ENCODE results near the gene RGMA. TPM values are rescaled to one million over a fixed set of nuclear protein-coding genes. Genes with fewer than 3 reads are reported as not detected.

The RGMA gene
- total RNA-seq, 1 experiment from 2014 or later, result 5.5 TPM

- Histone ChIP-seq H3K27ac (ENCODE audit: low read depth, low read length) (no peak overlapping the region), H3K4me2 (ENCODE audit: low read length) (no peak overlapping the region), H3K36me3 (ENCODE audit: control insufficient read depth in 1 of 2, insufficient read depth in 2 of 2, low read length in 2 of 2) (peaks cover 66 to 80% of the 10 kb centered on the region in 2 experiments), H3K9ac (ENCODE audit: low read length) (no peak overlapping the region), H3K4me1 (ENCODE audit: control insufficient read depth in 1 of 2, insufficient read depth in 2 of 2, low read length in 2 of 2) (no peaks in the 10 kb centered on the region), H3K9me2 (ENCODE audit: insufficient read depth) (no peaks in the 10 kb centered on the region), H3K79me2 (ENCODE audit: insufficient read depth, low read length) (peaks cover 42% of the 10 kb centered on the region; the same call in 1 of the 2 replicates), H3K4me3 (replicated peaks in 1 of 2; ENCODE audit: low read depth in 1 of 2, low read length in 2 of 2) (no peak overlapping the region), H4K20me1 (ENCODE audit: insufficient read depth) (no peaks in the 10 kb centered on the region), H3K9me3 (ENCODE audit: control insufficient read depth in 1 of 2, insufficient read depth in 1 of 2, low read depth in 1 of 2, low read length in 2 of 2) (no peaks in the 10 kb centered on the region), H2AFZ (ENCODE audit: low read depth, low read length, poor library complexity, severe bottlenecking) (no peak overlapping the region), H3K27me3 (ENCODE audit: insufficient read depth, low read length) (no peaks in the 10 kb centered on the region)
- intact Hi-C loops (cut with micrococcal nuclease), result no loop called here
- ATAC-seq (no peak), DNase-seq (ENCODE audit: low read depth, low spot score) (no peak)
- ChIA-PET POLR2A (no interaction called here), RAD21 (ENCODE audit: low non-redundant PET in 1 of 2, low total read pairs in 2 of 2, uncharacterized antibody in 2 of 2, unreplicated experiment in 2 of 2) (no interaction called here), CTCF (no interaction called here)
- no peak for TF ChIP-seq EZH2phosphoT487 (IDR thresholded peaks at IDR 0.05; ENCODE audit: borderline replicate concordance)
- TF ChIP-seq CBX3 (IDR thresholded peaks at IDR 0.05; ENCODE audit: low read depth), result no peak
- no peak for TF ChIP-seq TCF7L2 (IDR thresholded peaks at IDR 0.05; ENCODE audit: borderline replicate concordance, extremely low read depth, insufficient read depth, insufficient read length)
- no peak for TF ChIP-seq MAX (IDR thresholded peaks at IDR 0.05)
- TF ChIP-seq RAD21 (IDR thresholded peaks at IDR 0.05; ENCODE audit: low read depth), result no peak
- no peak for TF ChIP-seq POLR2AphosphoS5 (IDR thresholded peaks at IDR 0.05; ENCODE audit: low read depth, low read length)
- no peak for TF ChIP-seq POLR2A (IDR thresholded peaks at IDR 0.05; ENCODE audit: borderline replicate concordance, extremely low read depth, insufficient read depth, insufficient read length)
- no peak for TF ChIP-seq ZBTB33 (IDR thresholded peaks at IDR 0.05; ENCODE audit: extremely low read depth, insufficient replicate concordance, low read length)
- no peak for TF ChIP-seq REST (IDR thresholded peaks at IDR 0.05; ENCODE audit: low read depth)
- no peak for TF ChIP-seq ZFX (IDR thresholded peaks at IDR 0.05)
- TF ChIP-seq ATF3 (IDR thresholded peaks at IDR 0.05), result no peak
- TF ChIP-seq EGR1 (IDR thresholded peaks at IDR 0.05; ENCODE audit: low read depth), result no peak
- no peak for TF ChIP-seq JUND (IDR thresholded peaks at IDR 0.05)
- no peak for TF ChIP-seq SRF (IDR thresholded peaks at IDR 0.05; ENCODE audit: low read depth)
- TF ChIP-seq ELF1 (IDR thresholded peaks at IDR 0.05; ENCODE audit: borderline replicate concordance, low read depth), result no peak
- no peak for TF ChIP-seq CTCF (IDR thresholded peaks at IDR 0.05 in 2 of 3, conservative IDR thresholded peaks at IDR 0.05 in 1 of 3; ENCODE audit: borderline replicate concordance in 1 of 3, insufficient read depth in 1 of 3, low read depth in 2 of 3, low read length in 2 of 3)
- TF ChIP-seq SIN3A (IDR thresholded peaks at IDR 0.05; ENCODE audit: low read depth), result no peak
- no peak for TF ChIP-seq SP1 (IDR thresholded peaks at IDR 0.05; ENCODE audit: low read depth)
- TF ChIP-seq CEBPB (IDR thresholded peaks at IDR 0.05; ENCODE audit: low read depth), result no peak
- no TSS peak for BruUV-seq (replicated peaks)
Measured at GRCh38 chr15:93007994-93008393, 81.0 kb downstream of the RGMA start.
